H7 (cell line): ENCODE measurements around the gene PPARGC1A. TPM values are rescaled to one million over a fixed set of nuclear protein-coding genes. Genes with fewer than 3 reads are reported as not detected.

Source experiments
- DNase-seq: peaks from one replicate; pipeline ENCODE4 v3.0.0; 2012
- H3K27me3 ChIP-seq: 2 replicates; pipeline ENCODE4 v1.6.0; 2011; ENCODE audit warnings: mild to moderate bottlenecking, low read length; ENCODE audit not compliant: control insufficient read depth, insufficient read depth
- H3K36me3 ChIP-seq: replicated peaks from 2 replicates; pipeline ENCODE4 v1.5.1; 2011; ENCODE audit warnings: low read length; ENCODE audit not compliant: control insufficient read depth, insufficient read depth
- H3K4me3 ChIP-seq: 2 replicates; pipeline ENCODE4 v1.5.1; 2011; ENCODE audit warnings: low read depth, mild to moderate bottlenecking, control low read depth, low read length, moderate library complexity; ENCODE audit not compliant: insufficient read depth
- total RNA-seq: library from RNA; depleted of rRNA; stranded (reverse); fragments of >200 nt; shearing (Covaris generic); gene quantifications from 2 replicates; pipeline ENCODE4 v1.2.3, GENCODE V29; 2014; rRNA removed

PPARGC1A gene, protein sequence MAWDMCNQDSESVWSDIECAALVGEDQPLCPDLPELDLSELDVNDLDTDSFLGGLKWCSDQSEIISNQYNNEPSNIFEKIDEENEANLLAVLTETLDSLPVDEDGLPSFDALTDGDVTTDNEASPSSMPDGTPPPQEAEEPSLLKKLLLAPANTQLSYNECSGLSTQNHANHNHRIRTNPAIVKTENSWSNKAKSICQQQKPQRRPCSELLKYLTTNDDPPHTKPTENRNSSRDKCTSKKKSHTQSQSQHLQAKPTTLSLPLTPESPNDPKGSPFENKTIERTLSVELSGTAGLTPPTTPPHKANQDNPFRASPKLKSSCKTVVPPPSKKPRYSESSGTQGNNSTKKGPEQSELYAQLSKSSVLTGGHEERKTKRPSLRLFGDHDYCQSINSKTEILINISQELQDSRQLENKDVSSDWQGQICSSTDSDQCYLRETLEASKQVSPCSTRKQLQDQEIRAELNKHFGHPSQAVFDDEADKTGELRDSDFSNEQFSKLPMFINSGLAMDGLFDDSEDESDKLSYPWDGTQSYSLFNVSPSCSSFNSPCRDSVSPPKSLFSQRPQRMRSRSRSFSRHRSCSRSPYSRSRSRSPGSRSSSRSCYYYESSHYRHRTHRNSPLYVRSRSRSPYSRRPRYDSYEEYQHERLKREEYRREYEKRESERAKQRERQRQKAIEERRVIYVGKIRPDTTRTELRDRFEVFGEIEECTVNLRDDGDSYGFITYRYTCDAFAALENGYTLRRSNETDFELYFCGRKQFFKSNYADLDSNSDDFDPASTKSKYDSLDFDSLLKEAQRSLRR
- 1.1 and 2.0 TPM in 2 replicates for total RNA-seq

DNA sequence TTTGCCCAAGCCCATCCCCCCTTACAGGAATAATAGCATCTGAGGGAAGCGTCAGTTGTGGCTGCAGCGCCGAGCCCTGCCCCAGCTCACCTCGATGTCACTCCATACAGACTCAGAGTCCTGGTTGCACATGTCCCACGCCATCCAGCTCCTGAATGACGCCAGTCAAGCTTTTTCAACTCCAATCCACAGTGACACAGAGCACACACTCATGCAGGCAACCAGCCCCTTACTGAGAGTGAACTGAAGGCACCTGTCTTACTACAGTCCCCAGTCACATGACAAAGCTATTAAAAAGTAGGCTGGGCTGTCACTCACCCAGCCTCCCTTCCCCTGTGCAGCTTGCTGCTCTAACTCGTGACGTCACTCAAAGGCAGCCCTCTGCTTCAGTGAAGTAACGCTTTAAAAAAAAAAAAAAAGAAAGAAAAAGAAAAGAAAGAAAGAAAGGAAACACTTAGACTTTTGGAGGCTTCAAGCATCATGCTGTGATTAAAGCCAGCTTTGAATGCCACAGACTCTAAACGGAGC is at the start of gene PPARGC1A:
PPARGC1A (minus strand) TSS at position 234 of the 528 bp plus-strand sequence; CDS start at position 144, 90 bp downstream.
- DNase-seq, result no peak
- no peaks in the 10 kb centered on the region for H3K36me3 ChIP-seq
- H3K27me3 ChIP-seq, result peaks cover 10% of the 10 kb centered on the region; the same call in 1 of the 2 replicates
- H3K4me3 ChIP-seq, result peak within 1 kb of the TSS; percentile 24

DNA sequence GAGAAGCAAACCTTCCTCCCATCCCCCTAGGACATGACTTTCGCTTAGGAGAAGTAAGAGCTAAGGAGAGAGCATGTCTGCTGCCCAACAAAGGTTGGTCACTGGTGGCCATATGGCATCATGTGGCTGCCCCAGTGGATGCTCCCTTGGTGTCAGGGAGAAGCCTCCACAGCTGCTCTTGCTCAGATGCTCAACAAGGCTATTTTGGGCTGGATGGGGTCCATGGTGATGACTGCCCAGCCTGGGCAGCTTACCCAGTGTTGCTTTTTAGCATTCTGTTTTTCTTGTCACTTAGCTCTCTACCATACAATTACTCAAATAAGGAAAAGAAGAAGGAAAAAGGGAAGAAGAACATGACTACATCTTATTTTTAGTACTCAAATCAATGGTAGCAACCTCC is 48.9 kb upstream of the PPARGC1A start:
- Histone ChIP-seq H3K27me3 (no peaks in the 10 kb centered on the region), H3K36me3 (no peaks in the 10 kb centered on the region), H3K4me3 (no peak overlapping the region)
- no peak for DNase-seq

DNA sequence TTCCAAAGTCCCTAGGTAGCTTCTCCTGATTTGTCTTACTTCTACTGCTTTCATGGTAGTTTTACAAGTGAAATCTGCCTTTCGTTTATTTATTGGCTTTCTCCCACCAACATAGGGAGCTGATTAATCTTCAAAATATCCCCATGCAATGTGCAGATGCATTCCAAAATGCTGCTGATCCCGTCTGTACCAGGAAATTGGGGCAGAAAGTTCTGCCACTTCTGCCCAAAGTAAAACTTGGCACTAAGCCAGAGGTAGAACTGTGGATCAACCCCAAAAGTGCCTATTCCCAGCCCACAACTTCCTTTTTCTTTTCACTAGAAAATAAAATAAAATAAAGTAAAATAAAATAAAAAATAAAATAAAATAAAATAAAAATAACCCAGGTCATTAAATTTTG is 47.3 kb upstream of the PPARGC1A start:
- Histone ChIP-seq H3K27me3 (no peaks in the 10 kb centered on the region), H3K4me3 (no peak overlapping the region), H3K36me3 (no peaks in the 10 kb centered on the region)
- DNase-seq, result no peak

DNA sequence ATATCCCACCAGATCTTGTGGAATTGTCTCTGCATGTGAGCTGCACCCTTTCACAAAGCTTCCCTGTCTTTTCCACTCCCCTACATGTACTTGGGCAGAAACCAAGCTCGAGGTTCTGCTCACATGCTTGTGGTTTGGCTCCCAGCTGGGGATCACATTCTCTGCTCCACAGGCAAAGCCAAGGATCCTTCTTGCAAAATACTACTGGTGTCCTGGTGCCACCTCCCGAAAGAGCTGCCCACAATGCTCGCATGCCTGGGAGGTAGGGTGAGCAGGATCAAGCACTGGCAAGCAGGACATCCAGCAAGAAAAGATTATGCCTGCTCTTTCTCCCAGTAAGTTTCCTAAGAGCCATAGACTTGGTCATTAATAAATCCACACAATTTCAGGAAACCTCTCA is 45.1 kb upstream of the PPARGC1A start:
- Histone ChIP-seq H3K27me3 (no peaks in the 10 kb centered on the region), H3K36me3 (no peaks in the 10 kb centered on the region), H3K4me3 (no peak overlapping the region)
- no peak for DNase-seq

DNA sequence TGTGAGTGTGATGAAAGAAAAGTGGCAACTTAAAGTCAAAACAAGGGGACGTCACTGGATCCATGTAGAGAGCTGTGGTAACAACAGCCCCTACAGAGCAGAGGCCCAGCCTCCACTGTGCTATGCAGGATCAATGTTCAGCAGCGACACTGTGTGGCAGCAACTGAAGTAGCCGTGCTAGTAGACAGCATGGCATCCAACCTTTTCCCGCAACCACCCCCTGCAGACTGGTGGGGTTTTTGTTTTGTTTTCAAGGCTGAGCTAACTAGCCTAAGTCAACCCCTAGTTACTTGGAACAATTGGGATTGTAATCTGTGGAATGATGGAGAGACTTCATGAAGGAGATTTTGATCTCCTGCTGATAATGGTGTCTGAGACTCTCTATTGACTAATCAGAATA is 44.4 kb upstream of the PPARGC1A start:
- no peaks in the 10 kb centered on the region for H3K36me3 ChIP-seq
- H3K4me3 ChIP-seq, result no peak overlapping the region
- H3K27me3 ChIP-seq, result no peaks in the 10 kb centered on the region
- DNase-seq, result no peak

DNA sequence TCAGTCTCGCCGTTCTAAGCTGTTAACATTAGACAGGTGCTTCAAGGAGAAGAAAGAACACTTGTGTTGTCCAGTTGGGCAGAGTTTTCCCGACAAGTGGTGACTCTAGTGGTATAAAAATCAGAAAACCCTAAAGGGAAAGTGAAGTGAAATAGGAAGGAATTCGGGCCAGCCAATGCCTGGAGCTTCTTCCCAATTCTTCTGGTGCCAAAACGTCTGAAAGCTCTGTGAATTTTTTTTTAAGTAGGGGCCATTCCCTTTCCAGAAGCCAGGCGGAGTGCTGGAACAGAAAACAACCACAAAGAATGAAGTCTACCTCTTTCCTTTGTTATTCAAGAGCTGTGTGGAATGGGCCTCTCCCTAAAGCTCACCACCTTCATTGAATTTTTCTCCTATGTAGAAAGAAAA is 43.1 kb upstream of the PPARGC1A start:
- Histone ChIP-seq H3K4me3 (no peak overlapping the region), H3K27me3 (no peaks in the 10 kb centered on the region), H3K36me3 (no peaks in the 10 kb centered on the region)
- peak; percentile 13 for DNase-seq

DNA sequence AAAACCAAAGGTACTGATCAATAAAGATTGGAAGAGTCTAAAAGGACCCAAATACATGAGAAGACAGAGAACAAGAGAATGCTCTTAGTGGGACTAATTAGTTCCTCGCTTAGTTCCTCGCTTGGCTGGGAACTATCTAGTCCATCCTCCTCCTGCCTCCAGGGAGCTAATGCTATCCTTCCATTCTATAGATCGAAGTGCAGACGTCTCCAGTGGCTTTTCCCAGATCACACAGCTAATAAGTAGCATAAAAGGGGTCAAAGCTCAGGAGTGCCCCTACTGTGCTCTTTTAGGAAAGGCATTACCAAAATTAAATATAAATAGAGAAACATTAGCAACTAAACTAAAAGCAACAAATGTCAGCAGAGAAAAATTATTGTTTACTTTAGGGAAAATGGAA is 42.3 kb upstream of the PPARGC1A start:
- no peak for DNase-seq
- Histone ChIP-seq H3K4me3 (no peak overlapping the region), H3K36me3 (no peaks in the 10 kb centered on the region), H3K27me3 (no peaks in the 10 kb centered on the region)

DNA sequence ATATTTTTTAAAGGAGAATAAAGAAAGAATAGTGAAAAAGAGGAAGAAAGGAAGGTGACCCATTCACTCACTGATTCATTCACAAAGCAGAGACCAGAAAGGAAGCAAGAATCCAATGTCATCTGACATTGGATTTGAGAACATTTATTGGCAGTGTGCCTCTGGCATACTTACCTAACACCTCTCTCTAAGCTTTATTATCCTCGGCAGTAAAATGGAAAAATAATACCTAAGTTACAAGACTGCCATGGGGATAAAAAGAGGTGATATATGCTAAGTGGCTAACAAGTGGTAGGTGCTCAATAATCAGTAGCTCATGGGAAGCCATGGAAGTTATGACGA is 41.6 kb upstream of the PPARGC1A start:
- no peaks in the 10 kb centered on the region for H3K27me3 ChIP-seq
- no peaks in the 10 kb centered on the region for H3K36me3 ChIP-seq
- no peak for DNase-seq
- H3K4me3 ChIP-seq, result no peak overlapping the region

DNA sequence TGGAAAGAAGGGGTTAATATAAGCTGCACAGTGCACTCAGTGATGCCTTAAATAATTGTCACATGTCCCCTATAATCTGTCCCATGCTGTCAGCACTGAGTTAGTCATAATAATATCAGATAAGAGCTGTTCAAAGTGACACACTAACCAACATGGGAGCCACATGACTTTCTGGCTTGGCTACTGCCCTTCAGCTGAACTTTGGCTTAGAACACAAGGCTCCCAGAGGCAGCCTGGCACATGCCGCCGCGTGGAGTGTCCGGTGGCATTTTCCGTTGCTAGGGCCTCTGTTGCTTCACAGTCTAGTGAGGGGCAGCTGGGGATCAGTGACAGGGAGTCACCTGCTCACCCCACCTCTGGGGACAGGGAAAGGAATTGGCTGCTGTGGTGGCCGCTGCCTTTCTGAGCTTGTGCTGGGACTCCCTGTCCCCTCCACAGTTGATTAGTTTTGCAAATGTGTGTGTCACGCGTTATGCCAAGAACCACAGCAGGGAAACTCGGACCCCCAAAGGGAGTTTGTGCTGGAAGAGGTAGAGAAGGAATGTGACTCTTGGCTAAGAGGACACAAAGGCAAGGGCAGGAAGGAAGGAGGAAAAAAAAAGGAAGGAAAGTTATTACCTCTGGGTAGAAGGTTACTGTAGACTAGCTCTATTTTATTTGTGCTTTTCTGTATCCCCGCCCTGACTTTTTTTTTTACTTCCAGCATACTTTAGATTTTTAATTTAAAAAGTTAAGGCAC is 41.1 kb upstream of the PPARGC1A start:
- DNase-seq, result no peak
- no peaks in the 10 kb centered on the region for H3K27me3 ChIP-seq
- H3K4me3 ChIP-seq, result no peak overlapping the region
- H3K36me3 ChIP-seq, result no peaks in the 10 kb centered on the region

DNA sequence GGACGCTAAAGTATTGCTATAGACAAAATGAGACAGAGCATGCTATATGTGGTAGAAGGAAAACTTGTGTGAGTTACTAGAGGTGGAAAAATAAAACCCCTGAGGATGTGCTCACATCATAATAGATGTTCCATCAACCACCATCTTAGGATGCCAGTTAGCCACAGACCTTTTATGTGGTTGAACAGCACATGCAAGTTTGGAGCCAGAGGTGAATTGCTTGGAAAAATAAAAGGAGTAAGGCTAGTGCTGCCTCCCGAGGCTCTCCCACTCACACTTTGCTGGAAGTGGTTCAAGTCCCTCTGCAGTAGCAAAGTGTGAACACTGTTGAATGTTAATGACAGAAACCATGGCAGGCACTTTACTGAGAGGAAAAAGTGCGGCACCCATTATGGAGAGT is 39.4 kb upstream of the PPARGC1A start:
- Histone ChIP-seq H3K4me3 (no peak overlapping the region), H3K27me3 (no peaks in the 10 kb centered on the region), H3K36me3 (no peaks in the 10 kb centered on the region)
- no peak for DNase-seq

DNA sequence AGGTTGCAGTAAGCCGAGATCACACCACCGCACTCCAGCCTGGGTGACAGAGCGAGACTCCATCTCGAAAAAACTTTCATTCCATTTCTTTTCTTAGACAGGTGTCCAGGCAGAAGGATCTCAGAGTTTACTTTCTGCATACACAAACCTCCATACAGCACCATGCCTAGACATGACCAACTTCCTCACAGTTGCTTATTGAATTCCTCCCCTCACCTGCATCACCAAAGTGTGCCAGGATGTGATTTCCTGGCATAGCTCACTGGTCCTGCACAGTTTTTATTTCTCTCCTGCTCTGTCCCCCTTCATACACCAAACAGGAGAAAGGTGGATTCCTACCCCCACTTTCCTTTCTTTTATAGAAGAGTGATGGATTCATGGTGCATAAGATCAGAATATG is 34.7 kb upstream of the PPARGC1A start:
- no peaks in the 10 kb centered on the region for H3K27me3 ChIP-seq

DNA sequence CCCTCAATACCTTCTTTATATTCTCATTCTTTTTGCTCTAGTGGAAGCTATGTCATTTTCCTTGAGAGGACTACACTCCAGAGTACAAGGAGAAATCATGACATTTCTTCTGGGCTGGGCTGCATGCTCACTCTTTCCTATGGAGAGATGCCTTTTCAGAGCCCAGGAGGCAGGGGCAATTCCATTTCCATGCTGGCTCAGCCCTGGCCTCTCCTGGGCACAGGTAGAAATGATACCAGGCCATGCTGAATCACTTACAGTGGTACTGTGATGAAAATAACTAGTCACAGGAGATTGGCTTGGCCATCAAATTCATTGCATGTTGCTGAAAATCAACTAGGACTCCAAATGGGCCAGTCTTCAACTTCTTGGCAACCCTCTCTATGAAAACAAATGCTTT is 34.0 kb upstream of the PPARGC1A start:
- Histone ChIP-seq H3K36me3 (no peaks in the 10 kb centered on the region), H3K27me3 (no peaks in the 10 kb centered on the region), H3K4me3 (no peak overlapping the region)
- DNase-seq, result no peak

More for the DNA sequence above, 34.7 kb upstream of the PPARGC1A start:
- Histone ChIP-seq H3K36me3 (no peaks in the 10 kb centered on the region), H3K4me3 (no peak overlapping the region)
- DNase-seq, result no peak

DNA sequence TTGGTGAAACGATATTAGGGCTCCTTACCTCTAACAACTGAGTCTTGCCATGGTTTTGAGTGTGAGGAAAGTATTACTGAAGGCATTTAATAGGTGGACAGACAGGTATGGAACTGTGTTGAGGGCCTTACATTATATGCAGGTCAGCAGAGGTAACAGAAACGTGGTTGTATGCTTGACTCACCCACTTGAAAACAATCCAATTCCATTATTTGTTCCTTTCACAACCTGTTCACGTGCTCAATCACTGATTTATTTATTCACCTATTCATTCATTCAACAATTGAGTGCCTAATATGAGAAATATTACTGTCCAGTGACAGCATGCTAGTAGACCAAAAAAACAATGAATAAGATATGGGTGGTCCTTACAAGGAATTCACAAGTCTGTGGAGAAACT is 33.3 kb upstream of the PPARGC1A start:
- Histone ChIP-seq H3K27me3 (no peaks in the 10 kb centered on the region), H3K36me3 (no peaks in the 10 kb centered on the region), H3K4me3 (no peak overlapping the region)
- no peak for DNase-seq

DNA sequence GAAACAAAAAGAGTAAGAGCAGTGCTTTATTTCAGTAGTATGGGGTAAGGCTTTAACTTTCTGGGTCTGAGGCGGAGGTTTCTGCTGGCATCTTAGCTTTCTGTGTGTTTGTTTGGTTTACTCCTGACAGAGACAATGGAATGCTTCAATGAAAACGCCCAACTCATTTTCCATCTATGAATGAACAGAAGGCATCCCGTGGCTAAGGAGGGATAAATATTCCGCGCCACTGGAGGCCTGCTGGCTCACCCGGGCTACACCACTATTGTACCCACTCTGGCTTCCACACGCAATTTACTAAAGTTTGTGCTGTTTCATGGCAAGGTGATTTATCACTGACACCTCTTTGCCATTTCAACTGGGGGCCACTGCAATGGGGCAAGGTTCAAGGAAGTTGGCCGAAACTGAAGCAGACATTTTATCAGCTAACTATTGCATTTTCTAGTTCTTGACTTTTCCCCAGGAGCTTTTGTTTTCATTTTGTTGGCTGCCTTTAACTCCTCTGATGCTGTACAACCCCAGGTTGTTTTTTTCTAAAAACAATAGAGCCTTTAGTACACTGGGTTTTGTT is 32.8 kb upstream of the PPARGC1A start:
- H3K27me3 ChIP-seq, result no peaks in the 10 kb centered on the region
- H3K36me3 ChIP-seq, result no peaks in the 10 kb centered on the region
- no peak for DNase-seq
- no peak overlapping the region for H3K4me3 ChIP-seq
